ENCODE results near the gene IRF2.

Gene IRF2

DNA sequence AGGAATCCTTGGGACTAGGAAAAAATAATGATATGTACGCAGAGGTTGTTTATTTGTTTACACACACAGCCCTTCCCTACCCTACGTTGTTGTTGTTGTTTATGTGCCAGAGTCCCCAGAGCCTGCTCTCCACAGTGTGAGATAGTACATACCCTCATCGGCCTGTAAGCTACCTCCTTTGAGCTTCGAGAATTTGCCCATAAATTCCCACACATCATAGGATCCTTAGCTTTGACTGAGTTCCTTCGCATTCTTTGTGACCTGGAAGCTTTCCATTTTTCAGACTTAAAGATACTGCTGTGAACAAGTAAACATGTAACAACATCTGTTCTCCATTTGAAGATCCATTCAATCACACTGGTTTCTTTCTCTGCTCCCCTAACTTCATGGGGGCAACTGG is 114.5 kb downstream of the IRF2 start:
- Mint-ChIP-seq H3K27ac (no peak overlapping the region), H3K9me3 (no peaks in the 10 kb centered on the region), H3K36me3 (ENCODE audit: insufficient read depth) (peaks cover 2% of the 10 kb centered on the region), H3K27me3 (no peaks in the 10 kb centered on the region), H3K4me1 (ENCODE audit: low read depth in 2 of 2) (peaks cover 6 to 14% of the 10 kb centered on the region in 2 donors), H3K4me3 (no peak overlapping the region)
- DNase-seq = no peak
- ATAC-seq (replicated peaks) = no peak

DNA sequence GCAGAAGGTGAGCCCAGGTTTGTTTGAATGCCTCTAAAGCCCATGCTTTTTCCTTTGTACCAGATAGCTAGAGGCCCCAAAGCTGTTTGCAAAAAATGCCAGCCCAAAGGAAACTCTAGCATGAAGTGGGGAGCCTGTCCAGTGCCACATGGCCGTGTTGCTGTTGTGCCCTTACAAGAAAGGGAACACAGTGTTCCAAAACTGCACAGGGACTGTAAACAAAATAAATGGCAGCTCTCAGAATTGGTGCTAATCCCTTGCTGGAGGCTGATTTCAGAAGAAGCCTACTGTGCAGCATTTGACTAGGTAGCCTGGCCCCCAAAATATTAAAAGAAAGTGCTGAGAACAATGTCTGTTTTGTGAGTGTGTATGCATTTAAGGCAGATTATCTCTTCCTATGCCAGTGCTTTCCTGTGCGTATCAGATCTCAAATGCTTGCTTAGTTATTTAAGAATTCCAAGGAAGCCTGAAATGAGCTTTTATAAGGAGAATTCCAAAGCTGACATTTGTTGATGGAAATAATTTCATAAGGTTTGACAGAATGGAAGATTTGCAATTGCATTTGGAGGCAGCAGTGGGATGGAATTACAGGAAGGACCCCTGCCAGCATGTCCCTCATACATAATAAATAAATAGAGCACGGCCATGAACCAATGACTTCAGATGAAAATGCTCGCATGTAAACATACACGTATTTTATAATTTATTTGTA is 115.7 kb downstream of the IRF2 start:
- Mint-ChIP-seq H3K27me3 (no peaks in the 10 kb centered on the region), H3K36me3 (ENCODE audit: insufficient read depth) (peaks cover 5% of the 10 kb centered on the region), H3K27ac (no peak overlapping the region), H3K9me3 (no peaks in the 10 kb centered on the region), H3K4me3 (no peak overlapping the region), H3K4me1 (ENCODE audit: low read depth in 2 of 2) (peaks cover 8 to 11% of the 10 kb centered on the region in 2 donors)
- no peak for ATAC-seq (replicated peaks)
- no peak for DNase-seq

DNA sequence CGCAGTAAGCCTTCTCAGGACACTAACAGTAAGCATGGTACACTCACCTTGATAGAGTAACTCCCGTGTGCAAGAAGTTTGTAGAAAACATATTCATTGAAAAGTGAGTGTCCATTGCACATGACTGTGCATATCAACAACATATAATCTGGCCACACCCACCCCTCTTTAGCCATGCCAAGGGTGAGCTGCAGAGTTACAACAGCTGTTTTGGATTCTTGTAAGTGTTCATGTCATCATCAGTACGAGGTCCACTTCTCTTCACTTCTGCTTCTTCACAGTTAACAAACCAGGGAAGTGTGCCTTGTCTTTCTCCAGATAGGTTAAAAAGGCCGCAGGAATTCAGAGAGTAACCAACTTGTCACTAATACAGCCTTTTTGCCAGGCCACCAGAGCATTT is 116.6 kb downstream of the IRF2 start:
- Mint-ChIP-seq H3K9me3 (no peaks in the 10 kb centered on the region), H3K4me1 (ENCODE audit: low read depth in 2 of 2) (peaks cover 8 to 11% of the 10 kb centered on the region in 2 donors), H3K36me3 (ENCODE audit: insufficient read depth) (peaks cover 5% of the 10 kb centered on the region), H3K4me3 (no peak overlapping the region), H3K27ac (no peak overlapping the region), H3K27me3 (no peaks in the 10 kb centered on the region)
- ATAC-seq (replicated peaks) (no peak), DNase-seq (no peak)

GRCh38 chr4:184357165-184357564 is 117.2 kb downstream of the IRF2 start:
- H3K36me3 Mint-ChIP-seq (ENCODE audit: insufficient read depth) = peaks cover 5% of the 10 kb centered on the region
- ATAC-seq (replicated peaks) (no peak), DNase-seq (no peak)
- H3K4me3 Mint-ChIP-seq = no peak overlapping the region
- no peaks in the 10 kb centered on the region for H3K27me3 Mint-ChIP-seq
- H3K9me3 Mint-ChIP-seq = no peaks in the 10 kb centered on the region
- no peak overlapping the region for H3K27ac Mint-ChIP-seq
- H3K4me1 Mint-ChIP-seq (ENCODE audit: low read depth in 2 of 2) = peaks cover 8 to 11% of the 10 kb centered on the region in 2 donors

- no peaks in the 10 kb centered on the region for H3K27me3 Mint-ChIP-seq
- ATAC-seq (replicated peaks) = no peak
- no peak overlapping the region for H3K27ac Mint-ChIP-seq
Measured at GRCh38 chr4:184356366-184356765, 118.0 kb downstream of the IRF2 start.

DNA sequence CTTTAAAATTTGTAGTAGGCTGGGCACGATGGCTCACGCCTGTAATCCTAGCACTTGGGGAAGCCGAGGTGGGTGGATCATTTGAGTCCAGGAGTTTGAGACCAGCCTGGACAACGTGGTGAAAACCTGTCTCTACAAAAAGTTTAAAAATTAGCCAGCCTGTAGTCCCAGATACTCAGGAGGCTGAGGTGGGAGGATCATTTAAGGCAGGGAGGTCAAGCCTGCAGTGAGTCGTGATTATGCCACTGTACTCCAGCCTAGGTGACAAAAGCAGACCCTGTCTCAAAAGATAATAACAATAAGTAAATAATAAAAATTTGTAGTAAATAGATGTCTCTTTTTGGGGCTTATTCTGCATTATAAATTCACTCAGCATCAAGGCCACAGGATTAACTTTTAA is 118.5 kb downstream of the IRF2 start:
- Mint-ChIP-seq H3K36me3 (ENCODE audit: insufficient read depth) (peaks cover 5% of the 10 kb centered on the region), H3K27me3 (no peaks in the 10 kb centered on the region), H3K4me1 (ENCODE audit: low read depth in 2 of 2) (peaks cover 8 to 11% of the 10 kb centered on the region in 2 donors), H3K4me3 (no peak overlapping the region), H3K9me3 (no peaks in the 10 kb centered on the region), H3K27ac (peak overlapping the region in 1 of 2 donors; percentile 41)
- no peak for ATAC-seq (replicated peaks)
- DNase-seq = no peak

More at GRCh38 chr4:184356366-184356765, 118.0 kb downstream of the IRF2 start:
- H3K9me3 Mint-ChIP-seq = no peaks in the 10 kb centered on the region
- H3K4me3 Mint-ChIP-seq = no peak overlapping the region
- H3K4me1 Mint-ChIP-seq (ENCODE audit: low read depth in 2 of 2) = peaks cover 8 to 11% of the 10 kb centered on the region in 2 donors
- peaks cover 5% of the 10 kb centered on the region for H3K36me3 Mint-ChIP-seq (ENCODE audit: insufficient read depth)
- no peak for DNase-seq

GRCh38 chr4:184355111-184355604 is 119.2 kb downstream of the IRF2 start:
- DNase-seq = peak in 1 of 3 experiments; percentile 16
- H3K4me3 Mint-ChIP-seq = no peak overlapping the region

DNA sequence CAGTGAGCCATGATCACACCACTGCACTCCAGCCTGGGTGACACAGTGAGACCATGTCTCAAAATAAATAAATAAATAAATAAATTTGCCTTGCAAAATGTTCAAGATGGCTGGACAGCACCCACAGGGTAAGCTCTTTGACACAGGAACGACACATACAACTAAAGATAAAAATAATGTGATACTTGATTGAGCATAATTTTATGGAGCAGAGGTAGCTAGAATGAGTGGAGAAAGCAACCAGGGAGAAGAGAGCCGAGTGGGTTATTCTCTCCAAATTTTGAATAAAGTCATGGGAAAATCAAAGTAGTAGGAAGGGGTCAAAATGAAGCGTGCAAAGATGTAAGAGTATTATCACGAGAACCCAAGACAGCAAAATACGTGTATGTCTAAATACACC is 121.5 kb downstream of the IRF2 start:
- H3K4me1 Mint-ChIP-seq (ENCODE audit: low read depth in 2 of 2) = peaks cover 12 to 15% of the 10 kb centered on the region in 2 donors
- no peak overlapping the region for H3K27ac Mint-ChIP-seq
- no peaks in the 10 kb centered on the region for H3K9me3 Mint-ChIP-seq
- no peak overlapping the region for H3K4me3 Mint-ChIP-seq
- peaks cover 0 to 22% of the 10 kb centered on the region in 2 donors for H3K27me3 Mint-ChIP-seq
- no peak for DNase-seq
- H3K36me3 Mint-ChIP-seq (ENCODE audit: insufficient read depth) = peaks cover 12% of the 10 kb centered on the region
- ATAC-seq (replicated peaks) = no peak

More at GRCh38 chr4:184355111-184355604, 119.2 kb downstream of the IRF2 start:
- peak overlapping the region in 1 of 2 donors; percentile 41 for H3K27ac Mint-ChIP-seq
- peak; percentile 72 for ATAC-seq (replicated peaks)
- peaks cover 0 to under 1% of the 10 kb centered on the region in 2 donors for H3K27me3 Mint-ChIP-seq
- peaks cover 5% of the 10 kb centered on the region for H3K36me3 Mint-ChIP-seq (ENCODE audit: insufficient read depth)
- H3K9me3 Mint-ChIP-seq = no peaks in the 10 kb centered on the region
- peaks cover 8 to 11% of the 10 kb centered on the region in 2 donors for H3K4me1 Mint-ChIP-seq (ENCODE audit: low read depth in 2 of 2)

DNA sequence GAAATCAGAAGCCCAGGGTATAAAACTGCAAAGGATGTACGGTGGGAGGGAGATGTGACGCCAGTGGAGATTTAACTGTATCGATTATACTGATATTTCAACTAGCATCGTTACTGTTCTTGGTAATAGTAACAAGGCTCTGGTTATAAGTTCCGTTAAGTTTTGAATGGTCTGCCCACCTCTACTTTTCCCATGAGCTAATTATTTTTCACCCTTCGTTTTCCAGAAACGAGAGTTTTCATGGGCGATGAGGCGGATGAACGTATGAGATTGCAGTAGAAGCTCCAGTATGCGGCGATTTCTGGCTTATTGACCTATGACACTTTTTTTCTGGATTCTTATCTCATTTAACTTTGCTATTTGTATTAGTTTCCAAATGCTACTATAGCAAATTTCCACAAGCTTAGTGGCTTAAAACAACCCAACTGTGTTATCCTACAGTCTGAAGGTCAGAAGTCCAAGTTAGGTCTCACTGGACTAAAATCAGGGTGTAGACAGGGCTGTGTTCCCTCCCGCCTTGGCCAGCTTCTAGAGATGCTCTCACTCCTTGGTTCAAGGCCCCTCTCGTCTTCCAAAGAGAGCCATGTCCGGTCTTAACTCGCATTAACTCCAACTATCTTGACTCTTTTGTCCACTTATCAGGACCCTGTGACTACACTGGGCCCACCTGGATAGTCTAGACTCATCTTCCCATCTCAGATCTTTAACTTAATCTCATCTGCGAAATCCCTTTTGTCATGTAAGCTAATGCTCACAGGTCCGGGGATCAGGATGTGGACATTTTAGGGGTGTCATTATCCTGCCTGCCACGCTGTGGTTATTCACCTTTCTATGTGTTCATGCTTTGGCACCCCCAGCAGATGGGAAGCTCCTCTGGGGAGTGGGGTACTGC is 122.5 kb downstream of the IRF2 start:
- Mint-ChIP-seq H3K36me3 (ENCODE audit: insufficient read depth) (peaks cover 12% of the 10 kb centered on the region), H3K4me3 (no peak overlapping the region), H3K9me3 (no peaks in the 10 kb centered on the region), H3K4me1 (ENCODE audit: low read depth in 2 of 2) (peaks cover 15 to 22% of the 10 kb centered on the region in 2 donors), H3K27me3 (peaks cover 0 to 25% of the 10 kb centered on the region in 2 donors), H3K27ac (no peak overlapping the region)
- DNase-seq (no peak), ATAC-seq (replicated peaks) (no peak)

DNA sequence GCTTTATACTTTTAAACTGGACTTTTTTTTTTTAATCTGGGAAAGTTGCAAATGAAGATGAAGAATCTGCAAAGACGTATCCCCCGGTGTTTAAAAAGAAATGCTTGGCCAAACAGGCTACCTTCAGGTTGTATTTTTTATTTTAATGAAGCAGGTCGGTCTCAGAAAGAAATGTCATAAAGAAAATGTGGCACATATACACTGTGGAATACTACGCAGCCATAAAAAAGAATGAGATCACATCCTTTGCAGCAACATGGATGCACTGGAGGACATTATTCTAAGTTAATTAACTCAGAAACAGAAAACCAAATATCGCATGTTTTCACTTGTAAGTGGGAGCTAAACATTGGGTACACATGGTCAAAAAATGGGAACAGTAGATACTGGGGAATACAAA is 123.4 kb downstream of the IRF2 start:
- Mint-ChIP-seq H3K9me3 (no peaks in the 10 kb centered on the region), H3K4me1 (ENCODE audit: low read depth in 2 of 2) (peaks cover 17 to 25% of the 10 kb centered on the region in 2 donors), H3K27ac (no peak overlapping the region), H3K4me3 (no peak overlapping the region), H3K36me3 (ENCODE audit: insufficient read depth) (peaks cover 12% of the 10 kb centered on the region), H3K27me3 (peaks cover 0 to 30% of the 10 kb centered on the region in 2 donors)
- DNase-seq (no peak), ATAC-seq (replicated peaks) (no peak)

- no peak for DNase-seq
- H3K4me3 Mint-ChIP-seq = no peak overlapping the region
- peaks cover 12% of the 10 kb centered on the region for H3K36me3 Mint-ChIP-seq (ENCODE audit: insufficient read depth)
- H3K27me3 Mint-ChIP-seq = peaks cover 0 to 30% of the 10 kb centered on the region in 2 donors
- no peaks in the 10 kb centered on the region for H3K9me3 Mint-ChIP-seq
- H3K4me1 Mint-ChIP-seq (ENCODE audit: low read depth in 2 of 2) = peaks cover 17 to 23% of the 10 kb centered on the region in 2 donors
- no peak for ATAC-seq (replicated peaks)
- no peak overlapping the region for H3K27ac Mint-ChIP-seq
Measured at GRCh38 chr4:184350213-184350817, 124.0 kb downstream of the IRF2 start.

DNA sequence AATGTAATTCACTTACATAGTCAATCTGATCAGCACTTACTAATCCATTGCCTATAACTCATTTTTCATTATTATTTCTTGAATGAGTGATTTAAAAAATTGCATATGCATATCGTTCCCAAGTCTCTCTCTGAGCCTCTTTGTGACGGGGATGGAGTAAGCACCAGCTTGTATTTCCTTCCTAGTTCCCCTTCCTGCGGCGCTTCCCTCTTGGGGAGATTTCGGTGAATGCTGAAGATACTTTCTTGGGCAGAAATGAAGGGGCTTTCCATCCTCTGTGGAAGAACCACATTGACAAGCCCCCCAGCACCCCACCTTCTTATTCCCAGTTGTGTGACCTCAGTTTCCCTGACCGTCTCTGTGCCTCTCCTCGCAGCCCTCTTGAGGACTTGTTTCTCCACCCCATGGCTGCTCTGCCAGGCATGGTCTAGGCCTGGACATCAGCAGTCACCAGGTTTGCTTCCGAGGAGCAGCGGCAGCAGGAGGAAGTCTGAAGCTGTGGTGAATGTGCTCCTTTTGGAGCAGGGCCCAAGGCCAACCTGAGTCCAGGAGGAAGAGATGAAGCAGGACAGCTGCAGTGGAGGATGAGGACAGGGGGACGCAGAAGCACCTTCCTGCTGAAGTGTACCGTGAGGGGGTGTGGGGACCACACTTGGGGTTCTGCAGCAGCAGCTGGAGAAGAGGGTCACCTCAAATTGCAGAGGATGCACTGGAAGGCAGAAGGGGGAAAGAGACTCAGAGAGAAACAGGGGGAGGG is 124.9 kb downstream of the IRF2 start:
- Mint-ChIP-seq H3K4me3 (no peak overlapping the region), H3K9me3 (no peaks in the 10 kb centered on the region), H3K27ac (no peak overlapping the region), H3K36me3 (ENCODE audit: insufficient read depth) (peaks cover 7% of the 10 kb centered on the region), H3K4me1 (ENCODE audit: low read depth in 2 of 2) (peaks cover 16 to 17% of the 10 kb centered on the region in 2 donors), H3K27me3 (peaks cover 0 to 30% of the 10 kb centered on the region in 2 donors)
- DNase-seq (no peak), ATAC-seq (replicated peaks) (no peak)
